ENCODE results near the gene C11orf52. TPM values are rescaled to one million over a fixed set of nuclear protein-coding genes. Genes with fewer than 3 reads are reported as not detected.

C11orf52 gene
- polyA plus RNA-seq, 1 donor from 2014 or later, result not detected

DNA sequence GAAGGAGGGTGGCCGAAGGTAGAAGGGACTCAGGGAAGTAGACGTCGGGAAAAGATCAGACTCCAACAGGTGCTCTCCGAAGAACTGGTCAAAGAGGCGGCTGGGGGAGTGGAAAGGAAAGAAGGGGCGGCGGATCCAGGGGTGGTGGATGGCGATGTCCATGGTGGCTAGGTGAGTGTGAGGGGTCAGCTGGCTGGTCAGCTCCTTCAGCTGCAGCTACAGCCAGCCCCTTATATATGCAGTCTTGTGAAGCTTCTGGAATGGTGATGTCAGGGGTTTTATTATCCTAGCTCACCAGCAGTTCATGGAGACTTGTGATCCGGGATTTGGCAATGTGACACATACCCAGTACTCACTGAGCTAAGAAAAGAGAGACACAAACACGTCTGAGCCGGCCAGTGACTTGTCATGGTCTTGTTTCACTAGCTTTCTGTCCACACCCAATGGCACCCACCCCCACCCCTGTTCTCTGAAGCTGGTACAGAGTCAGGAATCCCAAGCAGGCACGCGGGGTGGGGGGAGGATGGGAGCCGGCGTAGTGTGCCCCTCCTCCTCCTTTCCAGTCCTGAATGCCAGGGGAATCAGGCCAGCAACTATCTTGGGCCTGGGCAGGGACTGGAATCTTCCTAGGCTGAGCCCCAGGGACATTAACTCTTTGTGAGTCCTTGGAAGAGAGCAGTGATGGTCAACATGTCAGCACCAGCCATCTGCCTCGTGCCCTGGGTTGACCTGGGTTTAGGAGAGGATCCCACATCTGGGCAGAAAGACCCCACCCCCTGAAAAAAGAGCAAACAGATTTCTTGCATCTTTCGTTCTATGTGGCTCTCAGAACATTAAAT is 6.9 kb upstream of the C11orf52 start, which contains the start of gene CRYAB:
Gene CRYAB, minus strand, starts transcription at position 208 of the 839 bp plus-strand sequence. Its CDS starts 46 bp downstream, at position 162.
- TF ChIP-seq, protein P1, sequence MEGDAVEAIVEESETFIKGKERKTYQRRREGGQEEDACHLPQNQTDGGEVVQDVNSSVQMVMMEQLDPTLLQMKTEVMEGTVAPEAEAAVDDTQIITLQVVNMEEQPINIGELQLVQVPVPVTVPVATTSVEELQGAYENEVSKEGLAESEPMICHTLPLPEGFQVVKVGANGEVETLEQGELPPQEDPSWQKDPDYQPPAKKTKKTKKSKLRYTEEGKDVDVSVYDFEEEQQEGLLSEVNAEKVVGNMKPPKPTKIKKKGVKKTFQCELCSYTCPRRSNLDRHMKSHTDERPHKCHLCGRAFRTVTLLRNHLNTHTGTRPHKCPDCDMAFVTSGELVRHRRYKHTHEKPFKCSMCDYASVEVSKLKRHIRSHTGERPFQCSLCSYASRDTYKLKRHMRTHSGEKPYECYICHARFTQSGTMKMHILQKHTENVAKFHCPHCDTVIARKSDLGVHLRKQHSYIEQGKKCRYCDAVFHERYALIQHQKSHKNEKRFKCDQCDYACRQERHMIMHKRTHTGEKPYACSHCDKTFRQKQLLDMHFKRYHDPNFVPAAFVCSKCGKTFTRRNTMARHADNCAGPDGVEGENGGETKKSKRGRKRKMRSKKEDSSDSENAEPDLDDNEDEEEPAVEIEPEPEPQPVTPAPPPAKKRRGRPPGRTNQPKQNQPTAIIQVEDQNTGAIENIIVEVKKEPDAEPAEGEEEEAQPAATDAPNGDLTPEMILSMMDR (IDR thresholded peaks at IDR 0.05; ENCODE audit: poor library complexity, severe bottlenecking), result no peak
- TF ChIP-seq SMC3 (conservative IDR thresholded peaks at IDR 0.05; ENCODE audit: poor library complexity) (no peak), MXI1 (conservative IDR thresholded peaks at IDR 0.05; ENCODE audit: poor library complexity, severe bottlenecking) (no peak), RAD21 (conservative IDR thresholded peaks at IDR 0.05) (no peak), TAF1 (IDR thresholded peaks at IDR 0.05; ENCODE audit: low read depth) (no peak), POLR2AphosphoS5 (IDR thresholded peaks at IDR 0.05) (no peak), EP300 (conservative IDR thresholded peaks at IDR 0.05; ENCODE audit: poor library complexity, severe bottlenecking) (no peak), EZH2 (IDR thresholded peaks at IDR 0.05; ENCODE audit: borderline replicate concordance, insufficient read depth, low read length, poor library complexity, severe bottlenecking) (no peak)
- TF ChIP-seq, protein P2, sequence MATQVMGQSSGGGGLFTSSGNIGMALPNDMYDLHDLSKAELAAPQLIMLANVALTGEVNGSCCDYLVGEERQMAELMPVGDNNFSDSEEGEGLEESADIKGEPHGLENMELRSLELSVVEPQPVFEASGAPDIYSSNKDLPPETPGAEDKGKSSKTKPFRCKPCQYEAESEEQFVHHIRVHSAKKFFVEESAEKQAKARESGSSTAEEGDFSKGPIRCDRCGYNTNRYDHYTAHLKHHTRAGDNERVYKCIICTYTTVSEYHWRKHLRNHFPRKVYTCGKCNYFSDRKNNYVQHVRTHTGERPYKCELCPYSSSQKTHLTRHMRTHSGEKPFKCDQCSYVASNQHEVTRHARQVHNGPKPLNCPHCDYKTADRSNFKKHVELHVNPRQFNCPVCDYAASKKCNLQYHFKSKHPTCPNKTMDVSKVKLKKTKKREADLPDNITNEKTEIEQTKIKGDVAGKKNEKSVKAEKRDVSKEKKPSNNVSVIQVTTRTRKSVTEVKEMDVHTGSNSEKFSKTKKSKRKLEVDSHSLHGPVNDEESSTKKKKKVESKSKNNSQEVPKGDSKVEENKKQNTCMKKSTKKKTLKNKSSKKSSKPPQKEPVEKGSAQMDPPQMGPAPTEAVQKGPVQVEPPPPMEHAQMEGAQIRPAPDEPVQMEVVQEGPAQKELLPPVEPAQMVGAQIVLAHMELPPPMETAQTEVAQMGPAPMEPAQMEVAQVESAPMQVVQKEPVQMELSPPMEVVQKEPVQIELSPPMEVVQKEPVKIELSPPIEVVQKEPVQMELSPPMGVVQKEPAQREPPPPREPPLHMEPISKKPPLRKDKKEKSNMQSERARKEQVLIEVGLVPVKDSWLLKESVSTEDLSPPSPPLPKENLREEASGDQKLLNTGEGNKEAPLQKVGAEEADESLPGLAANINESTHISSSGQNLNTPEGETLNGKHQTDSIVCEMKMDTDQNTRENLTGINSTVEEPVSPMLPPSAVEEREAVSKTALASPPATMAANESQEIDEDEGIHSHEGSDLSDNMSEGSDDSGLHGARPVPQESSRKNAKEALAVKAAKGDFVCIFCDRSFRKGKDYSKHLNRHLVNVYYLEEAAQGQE (IDR thresholded peaks at IDR 0.05; ENCODE audit: borderline replicate concordance), result no peak
- no peaks in the 10 kb centered on the region for H3K27me3 ChIP-seq (ENCODE audit: insufficient read depth, low read depth, low read length)
- H3K36me3 ChIP-seq (ENCODE audit: insufficient read depth, low read length), result no peaks in the 10 kb centered on the region
- no peak within 1 kb of the TSS for H3K4me3 ChIP-seq (ENCODE audit: low read length)
- no peak within 1 kb of the TSS for H2AFZ ChIP-seq (ENCODE audit: low read depth, low read length)
- H4K20me1 ChIP-seq (ENCODE audit: insufficient read depth), result no peaks in the 10 kb centered on the region
- no peaks in the 10 kb centered on the region for H3F3A ChIP-seq (ENCODE audit: insufficient read depth, low read length, poor library complexity, severe bottlenecking)
- no peaks in the 10 kb centered on the region for H3K9me3 ChIP-seq (ENCODE audit: low read length)
- no peaks in the 10 kb centered on the region for H3K79me2 ChIP-seq (replicated peaks; ENCODE audit: insufficient read depth, low read length)
- H3K4me2 ChIP-seq (ENCODE audit: low read length), result no peak within 1 kb of the TSS
- no peaks in the 10 kb centered on the region for H3K9me2 ChIP-seq (ENCODE audit: insufficient read depth, low read length)
- H3K9ac ChIP-seq (ENCODE audit: low read length), result no peak within 1 kb of the TSS
- H3K27ac ChIP-seq (ENCODE audit: low read length), result no peak within 1 kb of the TSS

GRCh38 chr11:111912535-111912934 is 6.2 kb upstream of the C11orf52 start, which contains the start of gene HSPB2:
Gene HSPB2 (plus strand): TSS chr11:111912734. CDS start chr11:111912830, 96 bp downstream.
- Histone ChIP-seq H4K20me1 (ENCODE audit: insufficient read depth) (no peaks in the 10 kb centered on the region), H3K79me2 (replicated peaks; ENCODE audit: insufficient read depth, low read length) (no peaks in the 10 kb centered on the region), H3K9ac (ENCODE audit: low read length) (no peak within 1 kb of the TSS), H3K9me2 (ENCODE audit: insufficient read depth, low read length) (no peaks in the 10 kb centered on the region), H3K9me3 (ENCODE audit: low read length) (no peaks in the 10 kb centered on the region), H3K4me2 (ENCODE audit: low read length) (no peak within 1 kb of the TSS), H3K27me3 (ENCODE audit: insufficient read depth, low read depth, low read length) (no peaks in the 10 kb centered on the region), H3K4me3 (ENCODE audit: low read length) (no peak within 1 kb of the TSS), H3K36me3 (ENCODE audit: insufficient read depth, low read length) (no peaks in the 10 kb centered on the region), H3F3A (ENCODE audit: insufficient read depth, low read length, poor library complexity, severe bottlenecking) (no peaks in the 10 kb centered on the region), H2AFZ (ENCODE audit: low read depth, low read length) (no peak within 1 kb of the TSS), H3K27ac (ENCODE audit: low read length) (no peak within 1 kb of the TSS)
- TF ChIP-seq SMC3 (conservative IDR thresholded peaks at IDR 0.05; ENCODE audit: poor library complexity) (no peak), EZH2 (IDR thresholded peaks at IDR 0.05; ENCODE audit: borderline replicate concordance, insufficient read depth, low read length, poor library complexity, severe bottlenecking) (no peak), POLR2AphosphoS5 (IDR thresholded peaks at IDR 0.05) (no peak), RAD21 (conservative IDR thresholded peaks at IDR 0.05) (no peak), TAF1 (IDR thresholded peaks at IDR 0.05; ENCODE audit: low read depth) (no peak), MXI1 (conservative IDR thresholded peaks at IDR 0.05; ENCODE audit: poor library complexity, severe bottlenecking) (no peak), EP300 (conservative IDR thresholded peaks at IDR 0.05; ENCODE audit: poor library complexity, severe bottlenecking) (no peak)
- TF ChIP-seq, protein P1 (IDR thresholded peaks at IDR 0.05; ENCODE audit: poor library complexity, severe bottlenecking), result no peak
- TF ChIP-seq, protein P2 (IDR thresholded peaks at IDR 0.05; ENCODE audit: borderline replicate concordance), result no peak

Measured in neural cell (in vitro differentiated cells).